IPS DF 6.9 (cell line): ENCODE data around the gene SLC4A2.

Experiments
- DNase-seq: peaks from one replicate; pipeline ENCODE4 v3.0.0-alpha.2; 2013; ENCODE audit warnings: low read depth, low spot score
- H3K27ac ChIP-seq: one replicate; pipeline ENCODE4 v1.5.1; 2013; ENCODE audit warnings: low read length, control low read depth
- H3K27me3 ChIP-seq: 2 replicates; pipeline ENCODE4 v1.6.1; 2013; ENCODE audit warnings: mild to moderate bottlenecking, low read length; ENCODE audit not compliant: control insufficient read depth, insufficient read depth
- H3K36me3 ChIP-seq: 2 replicates; pipeline ENCODE4 v1.6.1; 2013; ENCODE audit warnings: low read length; ENCODE audit not compliant: control insufficient read depth, insufficient read depth
- H3K4me1 ChIP-seq: 2 replicates; pipeline ENCODE4 v1.6.1; 2013; ENCODE audit warnings: low read length; ENCODE audit not compliant: control insufficient read depth, insufficient read depth
- H3K4me3 ChIP-seq: 2 replicates; pipeline ENCODE4 v1.5.1; 2013; ENCODE audit warnings: mild to moderate bottlenecking, low read length
- H3K9me3 ChIP-seq: 2 replicates; pipeline ENCODE4 v1.6.1; 2013; ENCODE audit warnings: low read length, inconsistent platforms; ENCODE audit not compliant: control insufficient read depth, insufficient read depth
- WGBS: extraction: QIAGEN DNeasy Blood & Tissue Kit; methylation state at CpG from one replicate; pipeline ENCODE4 v1.1.7; 2013; ENCODE audit warnings: mixed read lengths, missing lambda C conversion rate; ENCODE audit not compliant: insufficient read length, insufficient coverage; 5-methylcytosine and 5-hydroxymethylcytosine counted together

The SLC4A2 gene

GRCh38 chr7:151080067-151080521 is 20.7 kb downstream of the SLC4A2 start:
- no CpG with 5 or more reads among the region's 31 CpGs for WGBS

GRCh38 chr7:151080522-151081169 is 21.3 kb downstream of the SLC4A2 start, which contains the start of gene FASTK:
Gene FASTK (minus strand): TSS chr7:151080809. CDS start chr7:151080766, 43 bp downstream.
- H3K4me1 ChIP-seq = peaks cover 9% of the 10 kb centered on the region
- H3K27ac ChIP-seq = no peak within 1 kb of the TSS
- DNase-seq = no peak

More at GRCh38 chr7:151080067-151080521, 20.7 kb downstream of the SLC4A2 start:
- Histone ChIP-seq H3K4me3 (peak overlapping the region; percentile 71), H3K36me3 (peaks cover 8% of the 10 kb centered on the region), H3K27me3 (no peaks in the 10 kb centered on the region), H3K4me1 (peaks cover 6% of the 10 kb centered on the region), H3K9me3 (no peaks in the 10 kb centered on the region), H3K27ac (no peak overlapping the region)
- DNase-seq = no peak

GRCh38 chr7:151081170-151082101 is 22.0 kb downstream of the SLC4A2 start:
- H3K36me3 ChIP-seq = no peaks in the 10 kb centered on the region; the same call in 1 of the 2 replicates
- peaks cover 9% of the 10 kb centered on the region for H3K4me1 ChIP-seq
- no peaks in the 10 kb centered on the region for H3K9me3 ChIP-seq
- WGBS = no CpG with 5 or more reads among the region's 64 CpGs
- DNase-seq = no peak
- H3K27me3 ChIP-seq = no peaks in the 10 kb centered on the region
- no peak overlapping the region; the same call in 1 of the 2 replicates for H3K4me3 ChIP-seq
- H3K27ac ChIP-seq = no peak overlapping the region

More at GRCh38 chr7:151080522-151081169, 21.3 kb downstream of the SLC4A2 start, which contains the start of gene FASTK:
- no CpG with 5 or more reads among the region's 66 CpGs for WGBS
- Histone ChIP-seq H3K9me3 (no peaks in the 10 kb centered on the region), H3K27me3 (no peaks in the 10 kb centered on the region), H3K4me3 (peak within 1 kb of the TSS; percentile 71), H3K36me3 (peaks cover 5% of the 10 kb centered on the region)

- Histone ChIP-seq H3K4me3 (peak overlapping the region; percentile 61), H3K4me1 (peaks cover 8% of the 10 kb centered on the region), H3K9me3 (no peaks in the 10 kb centered on the region), H3K36me3 (no peaks in the 10 kb centered on the region; the same call in 1 of the 2 replicates), H3K27me3 (no peaks in the 10 kb centered on the region), H3K27ac (no peak overlapping the region)
- WGBS = no CpG with 5 or more reads among the region's 42 CpGs
- DNase-seq = no peak
These were observed 23.0 kb downstream of the SLC4A2 start for GRCh38 chr7:151082141-151083070.

- no peaks in the 10 kb centered on the region for H3K9me3 ChIP-seq
- no peak for DNase-seq
These were observed 23.9 kb downstream of the SLC4A2 start, which contains the start of gene TMUB1 for GRCh38 chr7:151083071-151083823. Gene TMUB1 (minus strand): TSS chr7:151083493. CDS start chr7:151082563, 930 bp downstream.

GRCh38 chr7:151083824-151084160 is 24.4 kb downstream of the SLC4A2 start:
- DNase-seq = no peak
- H3K36me3 ChIP-seq = no peaks in the 10 kb centered on the region; the same call in 1 of the 2 replicates
- WGBS = no CpG with 5 or more reads among the region's 3 CpGs
- H3K9me3 ChIP-seq = no peaks in the 10 kb centered on the region
- peak overlapping the region; percentile 61; the same call in 1 of the 2 replicates for H3K4me3 ChIP-seq
- H3K27ac ChIP-seq = no peak overlapping the region
- H3K4me1 ChIP-seq = peaks cover 12% of the 10 kb centered on the region
- H3K27me3 ChIP-seq = peaks cover 3% of the 10 kb centered on the region; the same call in 1 of the 2 replicates

More at GRCh38 chr7:151083071-151083823, 23.9 kb downstream of the SLC4A2 start, which contains the start of gene TMUB1:
- H3K27me3 ChIP-seq = peaks cover 2% of the 10 kb centered on the region; the same call in 1 of the 2 replicates
- H3K27ac ChIP-seq = no peak within 1 kb of the TSS
- H3K4me1 ChIP-seq = peaks cover 10% of the 10 kb centered on the region
- WGBS = no CpG with 5 or more reads among the region's 69 CpGs
- no peaks in the 10 kb centered on the region; the same call in 1 of the 2 replicates for H3K36me3 ChIP-seq
- peak within 1 kb of the TSS; percentile 61 for H3K4me3 ChIP-seq

- H3K27me3 ChIP-seq = peaks cover 3% of the 10 kb centered on the region; the same call in 1 of the 2 replicates
- peaks cover 14% of the 10 kb centered on the region for H3K4me1 ChIP-seq
- no peaks in the 10 kb centered on the region for H3K9me3 ChIP-seq
- no peak for DNase-seq
- H3K4me3 ChIP-seq = no peak overlapping the region; the same call in 1 of the 2 replicates
- H3K36me3 ChIP-seq = no peaks in the 10 kb centered on the region; the same call in 1 of the 2 replicates
- H3K27ac ChIP-seq = no peak overlapping the region
- WGBS = no CpG with 5 or more reads among the region's 5 CpGs
These were observed 25.9 kb downstream of the SLC4A2 start for GRCh38 chr7:151085329-151085690.

GRCh38 chr7:151085691-151086620 is 26.6 kb downstream of the SLC4A2 start, which contains the start of gene AGAP3:
Gene AGAP3 (plus strand): TSS chr7:151086475. CDS start chr7:151086742, 267 bp downstream.
- Histone ChIP-seq H3K27ac (no peak within 1 kb of the TSS), H3K9me3 (no peaks in the 10 kb centered on the region), H3K4me3 (peak within 1 kb of the TSS; percentile 45; the same call in 1 of the 2 replicates), H3K36me3 (no peaks in the 10 kb centered on the region; the same call in 1 of the 2 replicates), H3K27me3 (peaks cover 3% of the 10 kb centered on the region; the same call in 1 of the 2 replicates), H3K4me1 (peaks cover 14% of the 10 kb centered on the region)
- no peak for DNase-seq
- WGBS = no CpG with 5 or more reads among the region's 84 CpGs
